RCC 7860 (cell line): ENCODE measurements around the gene TAOK2.
"Not testable (repeated sequence)": the region's sequence is repeated elsewhere in the genome, so short reads cannot be mapped to it uniquely, and the experiment has no call there.

Source experiments
- DNase-seq: peaks from one replicate; pipeline ENCODE4 v3.0.0-alpha.2; 2015; ENCODE audit warnings: low spot score
- FAIRE-seq: peaks from 2 replicates; lab custom pipeline; 2012; peaks lifted over from hg19 to GRCh38; lab: Jason Lieb, UNC

The TAOK2 gene

DNA sequence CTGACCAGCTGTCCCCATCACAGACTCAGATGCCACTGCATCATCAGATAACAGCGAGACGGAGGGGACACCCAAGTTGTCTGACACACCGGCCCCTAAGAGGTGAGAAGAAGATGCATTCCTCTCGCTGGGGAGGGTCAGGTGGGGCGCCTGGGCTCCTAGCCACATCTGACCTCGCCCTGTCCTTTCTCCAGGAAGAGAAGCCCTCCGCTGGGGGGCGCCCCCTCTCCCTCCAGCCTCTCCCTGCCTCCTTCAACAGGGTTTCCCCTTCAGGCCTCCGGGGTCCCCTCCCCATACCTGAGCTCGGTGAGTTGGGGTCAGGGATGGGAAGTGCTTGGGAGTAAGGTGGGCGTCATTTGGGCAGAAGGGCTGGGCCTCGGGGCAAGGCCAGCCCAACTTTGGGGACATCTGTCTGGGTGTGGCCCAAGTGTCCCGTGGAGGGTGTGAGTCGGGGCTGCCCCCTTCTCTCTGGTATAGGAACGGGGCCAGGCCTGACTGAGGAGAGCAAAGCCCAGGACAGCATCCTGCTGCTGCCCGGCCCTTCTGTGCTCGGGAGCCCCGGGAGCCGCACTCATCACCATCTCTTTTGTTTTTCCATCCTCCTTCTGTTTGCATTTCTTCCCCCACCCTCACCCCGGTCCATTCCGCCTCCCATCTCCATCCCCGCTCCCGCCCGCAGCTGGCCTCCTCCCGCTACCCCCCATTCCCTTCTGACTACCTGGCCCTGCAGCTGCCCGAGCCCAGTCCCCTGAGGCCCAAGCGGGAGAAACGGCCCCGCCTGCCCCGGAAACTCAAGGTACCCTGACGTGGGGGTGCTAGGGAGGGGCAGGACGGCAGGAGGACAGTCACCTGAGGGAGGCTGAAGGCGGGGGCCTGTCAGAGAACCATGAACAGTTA is 27.3 kb downstream of the TAOK2 start:
- DNase-seq (no peak), FAIRE-seq (no peak)

DNA sequence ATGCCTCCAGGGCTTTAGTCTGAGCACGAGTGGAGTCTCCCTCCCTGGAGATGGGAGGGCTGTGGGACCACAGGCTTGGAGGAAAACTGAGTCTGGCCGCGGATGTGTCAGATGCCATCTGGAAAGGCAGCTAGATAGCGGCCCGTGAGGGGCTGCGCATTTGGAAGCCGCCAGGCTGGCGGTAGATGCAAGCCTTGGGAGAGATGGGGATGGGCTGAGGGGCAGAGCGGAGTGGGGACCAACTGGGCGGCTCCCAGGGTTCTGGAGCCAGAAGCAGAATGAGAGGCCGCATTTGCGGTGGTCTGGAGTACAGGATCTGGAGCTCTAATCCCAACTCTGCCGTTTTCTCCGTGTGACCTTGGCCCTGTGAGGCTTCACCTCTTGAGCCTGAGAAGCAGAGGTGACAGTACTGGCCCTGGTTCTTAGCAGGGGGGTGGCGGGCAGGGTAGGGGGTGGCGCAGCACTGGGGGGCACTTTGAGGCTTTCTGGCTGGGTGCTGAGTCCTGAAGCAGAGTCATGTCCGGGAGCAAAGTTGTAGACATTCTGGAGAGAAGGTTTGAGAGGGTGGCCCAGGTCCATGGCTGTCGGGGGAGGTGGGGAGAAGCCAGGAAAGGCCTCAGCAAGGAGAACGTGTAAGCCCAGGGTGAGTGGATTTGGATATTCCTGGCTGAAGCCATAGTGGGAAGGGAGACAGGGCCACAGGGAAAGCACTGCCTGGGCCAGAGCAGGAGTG is 29.1 kb downstream of the TAOK2 start:
- DNase-seq (no peak), FAIRE-seq (no peak)

- FAIRE-seq (no peak), DNase-seq (no peak)
These were observed 30.2 kb downstream of the TAOK2 start for GRCh38 chr16:30003670-30004423.

DNA sequence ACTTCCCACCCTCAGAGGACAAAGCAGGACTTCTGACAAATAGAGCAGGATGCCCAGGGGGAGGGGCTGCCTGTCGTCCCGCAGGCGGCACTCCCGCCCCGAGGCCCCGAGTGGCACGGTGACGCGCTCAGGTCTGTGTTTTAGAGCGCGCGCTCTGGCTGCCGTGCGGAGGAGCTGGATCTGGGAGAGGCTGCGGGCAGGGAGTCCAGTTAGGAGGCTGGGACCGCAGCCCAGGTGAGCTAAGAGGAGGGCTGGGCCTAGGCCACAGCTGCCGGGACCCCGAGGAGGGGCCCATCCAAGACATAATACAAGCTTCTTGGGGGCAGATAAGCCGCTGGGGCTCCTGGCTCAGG is 30.7 kb downstream of the TAOK2 start:
- FAIRE-seq: no peak
- no peak for DNase-seq

DNA sequence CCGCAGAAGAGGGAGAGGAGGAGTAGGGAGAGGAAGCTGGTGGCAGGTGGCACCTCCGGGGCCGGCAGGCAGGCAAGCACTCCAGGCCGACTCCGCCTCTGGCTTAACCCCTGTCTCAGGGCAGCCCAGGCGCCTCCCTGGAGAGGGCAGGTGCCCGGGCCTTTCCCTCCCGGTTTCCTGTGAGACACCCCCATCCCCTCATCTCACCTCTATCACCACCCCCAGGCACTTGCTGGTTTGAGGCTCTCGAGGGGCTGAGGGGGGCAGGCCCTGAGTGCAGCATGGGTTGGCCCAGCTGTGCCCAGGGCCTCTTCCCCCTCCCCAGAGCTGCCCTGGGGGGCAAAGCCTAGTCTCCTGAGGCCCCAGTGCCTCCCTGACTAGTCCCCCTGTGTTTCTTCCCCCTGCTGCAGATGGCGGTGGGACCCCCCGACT is 31.2 kb downstream of the TAOK2 start:
- FAIRE-seq (no peak), DNase-seq (no peak)

- FAIRE-seq (no peak), DNase-seq (peak; percentile 13)
These were observed 31.9 kb downstream of the TAOK2 start for GRCh38 chr16:30005341-30006094.

DNA sequence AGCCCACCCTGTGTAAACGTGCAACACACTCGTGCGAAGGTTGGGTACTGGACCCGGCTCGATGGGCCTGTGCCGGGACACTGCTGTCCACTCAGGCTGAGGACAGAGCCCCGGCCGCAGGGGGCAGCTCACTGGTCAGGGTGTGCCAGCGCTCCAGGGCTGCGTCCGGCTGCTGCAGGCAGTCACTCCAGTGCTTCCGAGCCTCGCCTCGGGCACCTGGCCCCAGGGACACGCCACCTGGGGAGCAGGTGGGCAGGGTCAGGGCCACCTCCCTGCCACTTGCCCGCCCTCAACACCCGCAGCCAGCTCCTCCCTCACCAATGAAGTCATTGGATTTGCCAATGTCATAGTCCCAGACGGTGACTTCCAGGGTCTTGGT is 32.4 kb downstream of the TAOK2 start:
- no peak for FAIRE-seq
- no peak for DNase-seq

DNA sequence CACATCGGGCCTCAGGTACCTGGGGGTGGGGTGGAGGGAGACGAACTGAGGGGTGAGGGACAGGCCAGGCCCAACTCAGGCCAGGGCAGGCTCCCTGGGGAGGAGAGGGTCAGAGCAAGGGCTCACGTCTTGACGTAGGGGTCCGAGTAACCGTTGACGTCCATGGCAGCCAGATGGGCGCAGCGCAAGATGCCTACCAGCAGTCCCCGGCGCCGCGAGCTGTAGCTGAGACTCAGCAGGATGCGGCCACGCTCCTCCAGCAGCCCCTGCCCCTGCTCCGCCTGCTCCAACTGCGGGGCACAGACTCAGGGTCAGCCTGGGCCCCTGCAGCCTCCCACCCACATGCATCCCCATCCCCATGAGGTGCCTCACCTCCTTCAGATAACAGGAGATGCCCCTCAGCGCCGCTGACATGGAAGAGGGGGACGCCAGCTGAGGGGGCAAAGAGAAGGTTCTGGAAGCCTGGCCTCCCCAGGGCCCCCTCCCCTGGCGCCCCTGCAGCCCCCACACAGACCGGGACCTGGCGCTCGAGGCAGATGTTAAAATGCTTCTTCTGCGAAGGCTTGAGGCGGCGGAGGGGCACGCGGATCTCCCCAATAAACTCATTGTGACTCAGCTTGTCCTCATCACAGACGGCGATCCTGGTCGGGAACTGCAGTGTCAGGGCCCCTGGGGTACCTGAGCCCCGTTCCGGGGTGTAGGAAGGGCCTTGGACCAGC is 33.1 kb downstream of the TAOK2 start:
- DNase-seq (no peak), FAIRE-seq (no peak)

DNA sequence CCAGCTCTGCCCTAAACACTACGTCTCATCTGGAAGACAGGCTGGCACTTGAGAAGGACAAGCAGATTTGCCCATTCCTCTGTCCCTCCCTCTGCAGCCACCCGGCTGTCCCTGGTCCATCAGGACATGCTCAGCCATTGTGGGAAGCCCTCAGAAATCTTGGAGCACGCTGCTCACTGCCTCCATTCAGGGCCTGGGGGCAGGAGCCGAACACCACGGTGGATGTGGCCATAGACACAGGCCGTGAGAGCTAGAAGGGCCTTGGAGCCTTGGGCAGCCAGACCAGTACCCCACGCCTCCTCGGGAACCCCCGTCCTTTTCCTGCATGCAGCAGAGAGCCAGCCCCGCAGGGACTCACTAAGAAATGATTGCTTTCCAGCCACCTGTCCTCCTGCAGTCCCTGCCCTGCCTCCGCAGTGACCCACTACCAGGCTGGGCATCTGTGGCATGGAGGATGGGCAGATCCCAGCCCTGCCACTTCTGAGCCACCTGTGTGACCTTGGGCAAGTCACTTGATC is 33.8 kb downstream of the TAOK2 start:
- DNase-seq (no peak), FAIRE-seq (no peak)

DNA sequence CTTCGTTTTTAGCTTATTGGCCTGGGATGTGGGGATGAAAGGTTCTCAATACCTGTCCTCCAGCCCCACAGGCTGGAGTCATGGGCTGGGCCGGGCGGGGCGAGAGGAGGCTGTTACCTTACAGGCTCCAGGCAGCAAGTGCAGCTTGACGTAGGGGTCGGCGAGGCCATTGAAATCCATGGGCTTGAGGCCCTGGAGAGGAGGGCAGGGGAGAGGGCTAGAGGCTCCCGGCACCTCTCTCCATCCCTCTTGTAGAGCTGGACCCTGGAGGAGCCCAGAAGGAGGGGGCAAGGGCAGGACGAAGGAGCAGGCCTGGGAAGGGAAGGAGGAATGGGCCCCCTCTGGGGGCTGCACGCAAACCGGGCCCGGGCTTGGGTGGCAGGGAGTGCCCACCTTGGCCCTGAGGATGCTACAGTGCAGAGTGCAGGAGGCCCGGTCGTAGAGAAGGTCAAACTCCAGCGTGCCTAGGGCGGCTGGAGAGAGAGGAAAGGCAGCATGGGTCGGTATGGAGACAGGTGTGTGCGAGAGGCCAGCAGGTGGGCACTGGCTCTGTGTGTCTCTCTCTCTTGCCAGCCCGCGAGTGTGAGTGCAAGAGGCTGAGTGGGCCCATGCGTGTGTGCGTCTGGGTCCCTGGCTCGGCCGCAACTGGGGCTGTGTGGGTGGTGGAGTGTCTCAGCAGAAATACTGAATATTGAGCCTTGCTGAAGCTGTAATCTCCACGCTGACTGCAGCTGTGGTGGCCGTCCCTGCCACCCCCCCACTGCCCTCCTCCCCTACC is 35.6 kb downstream of the TAOK2 start:
- FAIRE-seq (no peak), DNase-seq (no peak)

DNA sequence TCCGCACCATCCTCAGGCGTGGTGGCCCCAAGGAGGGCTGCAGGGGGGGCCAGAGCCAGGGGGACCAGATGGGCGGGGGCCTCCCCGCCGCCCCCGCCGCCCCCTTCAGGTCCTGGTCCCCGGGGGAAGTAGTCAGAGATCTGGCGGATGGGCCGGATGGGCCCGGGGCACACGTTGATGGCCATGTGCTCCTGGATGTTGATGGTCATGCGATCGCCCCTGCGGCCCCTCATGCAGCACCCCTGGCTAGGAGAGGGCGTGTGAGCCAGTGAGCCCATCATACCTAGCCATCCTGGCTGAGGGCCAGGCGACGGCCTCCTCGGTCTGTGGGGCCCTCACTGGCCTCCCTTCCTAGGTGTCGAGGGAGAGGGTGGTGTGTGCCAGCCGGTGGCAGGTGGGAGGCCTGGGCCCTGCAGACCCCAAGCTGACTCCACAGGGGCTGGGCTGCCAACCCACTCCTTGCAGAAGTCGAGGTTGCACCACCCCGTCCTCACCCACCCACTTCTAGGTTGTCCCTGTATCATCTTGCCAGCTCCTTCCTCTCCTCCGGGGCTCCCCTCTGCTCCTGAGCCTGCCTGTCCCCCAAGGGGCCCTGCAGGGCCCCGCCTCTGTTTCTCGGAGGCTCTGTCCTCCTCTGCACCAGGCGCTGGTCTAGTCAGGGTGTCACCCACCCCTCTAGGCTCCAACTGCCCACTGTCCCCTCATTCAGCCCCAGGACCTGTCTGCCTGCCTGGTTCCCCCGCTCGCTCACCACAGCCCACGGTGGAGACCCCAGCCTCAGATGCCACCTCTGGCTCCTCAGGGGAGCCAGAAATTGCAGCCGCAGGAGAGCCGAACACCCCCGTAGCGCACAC is 36.5 kb downstream of the TAOK2 start:
- FAIRE-seq: no peak

GRCh38 chr16:30010844-30011713 is 37.4 kb downstream of the TAOK2 start, which contains the start of gene DOC2A:
Gene DOC2A (minus strand): TSS chr16:30011027. CDS start chr16:30010222, 805 bp downstream.
- no peak for DNase-seq

More for the DNA sequence above, 36.5 kb downstream of the TAOK2 start:
- DNase-seq: no peak

GRCh38 chr16:30011714-30012504 is 38.2 kb downstream of the TAOK2 start:
- DNase-seq (no peak), FAIRE-seq (no peak)

More at GRCh38 chr16:30010844-30011713, 37.4 kb downstream of the TAOK2 start, which contains the start of gene DOC2A:
- FAIRE-seq: no peak

GRCh38 chr16:30012598-30012997 is 38.9 kb downstream of the TAOK2 start:
- FAIRE-seq, DNase-seq: not testable (repeated sequence)

DNA sequence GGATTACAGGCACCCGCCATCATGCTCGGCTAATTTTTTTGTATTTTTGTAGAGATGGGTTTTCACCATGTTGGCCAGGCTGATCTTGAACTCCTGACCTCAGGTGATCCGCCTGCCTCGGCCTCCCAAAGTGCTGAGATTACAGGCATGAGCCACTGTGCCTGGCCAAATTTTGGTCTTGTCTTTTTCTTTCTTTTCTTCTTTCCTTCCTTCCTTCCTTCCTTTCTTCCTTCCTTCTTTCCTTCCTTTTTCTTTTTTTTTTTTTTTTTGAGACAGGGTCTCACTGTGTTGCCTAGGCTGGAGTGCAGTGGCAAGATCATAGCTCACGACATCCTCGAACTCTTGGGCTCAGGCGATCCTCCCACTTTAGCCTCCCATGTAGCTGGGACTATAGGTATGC is 41.8 kb downstream of the TAOK2 start:
- DNase-seq, FAIRE-seq: not testable (repeated sequence)
